Measurements from ENCODE around the gene NPW.
A peak's percentile ranks its signal among the peaks of the same experiment; 100 is the strongest.

The NPW gene

DNA sequence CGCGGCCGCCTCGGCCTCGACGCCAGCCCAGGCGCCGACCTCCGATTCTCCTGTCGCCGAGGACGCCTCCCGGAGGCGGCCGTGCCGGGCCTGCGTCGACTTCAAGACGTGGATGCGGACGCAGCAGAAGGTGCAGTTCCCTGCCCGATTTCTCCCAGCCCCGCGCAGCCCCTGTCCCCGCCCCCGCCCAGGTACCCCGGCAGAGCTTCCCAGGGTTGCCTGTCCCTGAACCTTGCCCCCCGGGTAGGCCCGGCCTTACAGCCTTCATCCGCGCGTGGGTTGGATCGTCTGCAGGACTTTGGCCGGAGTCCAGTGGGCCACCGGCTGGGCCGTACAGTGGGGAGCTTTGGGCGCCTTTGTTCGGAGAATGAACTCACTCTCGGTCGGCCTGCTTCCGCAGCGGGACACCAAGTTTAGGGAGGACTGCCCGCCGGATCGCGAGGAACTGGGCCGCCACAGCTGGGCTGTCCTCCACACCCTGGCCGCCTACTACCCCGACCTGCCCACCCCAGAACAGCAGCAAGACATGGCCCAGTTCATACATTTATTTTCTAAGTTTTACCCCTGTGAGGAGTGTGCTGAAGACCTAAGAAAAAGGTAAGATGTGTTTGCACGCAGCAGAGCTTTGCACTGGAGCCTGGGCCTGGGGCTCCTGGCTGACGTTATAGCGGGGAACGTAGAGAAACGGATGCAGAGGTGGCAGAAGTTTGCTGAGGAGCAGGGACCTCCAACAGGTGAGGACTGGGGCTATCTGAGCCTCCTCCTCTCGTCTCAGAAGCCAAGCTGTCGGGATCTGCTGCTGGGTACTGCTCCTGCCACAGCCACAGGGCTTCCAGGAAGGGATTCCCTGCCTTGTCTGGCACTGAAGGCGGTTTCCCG lies 35.0 kb upstream of the NPW start:
- DNase-seq: no peak

DNA sequence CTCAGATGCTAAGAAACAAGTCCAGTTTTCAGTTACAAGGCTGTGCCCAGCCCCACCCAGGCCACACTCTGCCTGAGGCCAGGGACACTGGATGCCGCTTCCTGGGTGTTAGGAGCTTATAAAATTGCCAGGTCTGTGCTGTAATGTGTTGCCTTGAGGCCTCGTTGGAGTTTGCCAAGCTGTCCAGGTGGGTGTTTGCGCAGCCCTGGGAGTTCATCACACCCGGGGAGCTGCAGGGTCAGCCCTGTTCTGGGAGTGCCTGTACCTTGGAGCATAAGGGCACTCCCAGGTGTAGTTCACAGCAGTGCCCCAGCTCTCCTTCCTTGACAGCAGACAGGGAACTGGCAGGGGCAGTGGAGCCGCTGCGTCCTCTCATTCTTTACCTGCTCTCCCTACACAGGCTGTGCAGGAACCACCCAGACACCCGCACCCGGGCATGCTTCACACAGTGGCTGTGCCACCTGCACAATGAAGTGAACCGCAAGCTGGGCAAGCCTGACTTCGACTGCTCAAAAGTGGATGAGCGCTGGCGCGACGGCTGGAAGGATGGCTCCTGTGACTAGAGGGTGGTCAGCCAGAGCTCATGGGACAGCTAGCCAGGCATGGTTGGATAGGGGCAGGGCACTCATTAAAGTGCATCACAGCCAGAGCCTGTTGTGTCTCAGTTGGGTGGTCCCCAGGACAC lies 34.0 kb upstream of the NPW start:
- DNase-seq: no peak

DNA sequence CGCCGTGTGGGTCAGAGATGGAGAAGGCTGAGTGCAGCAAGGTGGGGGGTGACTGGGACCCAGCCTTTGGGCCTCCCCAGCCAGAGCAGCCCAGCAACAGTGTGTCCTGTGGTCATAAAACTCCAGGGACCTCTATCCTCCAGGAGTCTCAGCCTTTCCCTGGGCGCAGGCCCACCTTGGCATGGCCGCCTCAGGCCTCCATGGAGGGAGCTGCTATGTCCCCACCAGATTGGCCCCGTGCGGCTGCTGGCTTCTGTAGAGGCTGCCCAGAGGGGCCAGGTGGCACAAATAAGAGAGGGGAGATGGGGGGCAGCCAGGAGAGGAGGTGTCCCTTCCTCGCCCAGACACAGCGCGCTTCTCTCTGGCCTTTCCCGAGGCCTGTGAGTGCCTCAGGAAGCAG lies 32.4 kb upstream of the NPW start:
- no peak for DNase-seq

DNA sequence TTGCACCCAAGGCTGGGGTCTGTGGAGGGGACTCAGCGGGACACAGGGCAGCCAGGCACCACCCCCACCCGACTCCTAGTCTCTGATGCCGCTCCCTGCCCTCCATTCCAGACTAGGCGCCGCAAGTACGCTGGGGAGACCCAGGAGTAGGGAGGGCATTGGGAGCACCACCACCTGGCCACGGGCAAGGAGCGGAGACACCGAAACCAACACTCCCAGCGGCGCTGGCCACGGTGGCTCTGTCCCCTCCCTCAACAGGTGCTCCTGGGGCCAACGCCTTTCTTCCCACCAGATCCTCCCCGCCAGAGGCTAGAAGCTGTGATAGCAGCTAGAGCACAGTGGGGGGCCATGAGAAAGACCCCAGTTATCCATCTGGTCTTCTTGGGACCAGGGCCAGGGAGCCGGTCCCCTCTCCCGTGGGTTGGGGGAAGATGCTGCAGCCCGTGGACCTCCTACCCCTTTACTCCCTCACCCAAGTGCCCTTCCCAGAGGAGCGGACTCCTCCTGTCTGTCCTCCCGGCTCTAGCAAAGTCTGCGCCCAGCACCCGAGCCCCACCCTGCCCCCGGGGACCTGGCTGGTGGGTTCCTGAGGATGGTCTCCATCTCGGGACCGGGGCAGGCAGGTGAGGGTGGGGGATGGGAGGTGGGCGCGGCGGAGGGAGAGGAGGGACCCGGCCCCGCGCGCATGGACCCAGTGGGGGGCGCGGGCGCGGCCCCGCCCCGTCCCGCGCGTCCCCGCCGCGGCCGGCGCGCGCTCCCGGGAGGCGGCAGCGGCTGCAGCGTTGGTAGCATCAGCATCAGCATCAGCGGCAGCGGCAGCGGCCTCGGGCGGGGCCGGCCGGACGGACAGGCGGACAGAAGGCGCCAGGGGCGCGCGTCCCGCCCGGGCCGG lies 30.1 kb upstream of the NPW start, which contains the start of gene SYNGR3:
Gene SYNGR3 (plus strand): TSS at position 762 of the 892 bp plus-strand sequence. CDS start 133 bp downstream, outside the sequence.
- no peak for DNase-seq

DNA sequence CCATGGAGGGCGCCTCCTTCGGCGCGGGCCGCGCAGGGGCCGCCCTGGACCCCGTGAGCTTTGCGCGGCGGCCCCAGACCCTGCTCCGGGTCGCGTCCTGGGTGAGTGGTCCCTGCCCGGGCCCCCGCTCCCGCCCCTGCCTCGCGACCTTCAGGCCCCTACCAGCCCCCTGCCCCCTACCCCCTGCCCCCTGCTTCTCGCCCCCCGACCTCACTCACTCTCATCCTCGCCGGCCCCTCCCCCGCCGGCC lies 29.6 kb upstream of the NPW start:
- DNase-seq: no peak

DNA sequence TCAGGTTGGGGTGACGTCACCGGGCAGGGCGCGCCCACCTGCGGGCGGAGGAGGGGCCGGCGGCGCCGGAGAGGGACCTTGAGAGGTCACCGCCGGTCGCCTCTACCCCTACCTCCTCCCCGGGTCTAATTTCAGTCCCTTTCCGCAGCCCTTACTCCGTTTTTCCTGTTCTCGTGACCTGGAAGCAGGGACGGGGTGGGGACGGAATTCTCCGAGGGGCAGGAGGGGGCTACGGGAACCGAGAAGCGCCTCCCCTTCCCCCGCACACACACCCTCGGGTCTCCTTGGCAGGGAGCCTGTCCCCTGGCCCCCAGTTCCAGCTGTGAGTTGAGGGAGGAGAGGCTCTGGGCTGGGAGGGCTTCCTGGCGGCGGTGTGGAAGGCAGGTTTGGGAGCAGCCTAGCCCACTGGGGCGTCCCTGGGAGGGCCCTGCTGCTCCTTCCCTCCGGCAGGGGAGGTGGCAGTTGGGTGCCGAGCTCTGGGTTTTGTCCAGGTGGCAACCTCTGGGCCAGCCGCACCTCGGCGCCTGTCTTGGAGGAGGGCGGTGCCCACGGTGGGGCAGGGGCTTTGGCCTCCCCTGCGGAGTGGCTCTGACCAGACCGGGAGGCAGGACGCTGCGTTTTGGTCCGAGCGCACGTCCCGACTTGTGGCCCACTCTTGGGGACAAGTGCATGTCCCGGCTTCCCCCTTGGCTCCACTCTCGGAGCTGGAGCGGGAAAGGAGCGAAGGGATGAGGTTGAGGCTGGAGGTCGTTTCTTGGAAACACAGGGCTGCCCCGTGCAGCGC lies 29.0 kb upstream of the NPW start:
- no peak for DNase-seq

GRCh38 chr16:1991135-1991551 lies 28.4 kb upstream of the NPW start:
- DNase-seq: no peak

- no peak for DNase-seq
Observed at GRCh38 chr16:1991588-1991947, 28.0 kb upstream of the NPW start.

DNA sequence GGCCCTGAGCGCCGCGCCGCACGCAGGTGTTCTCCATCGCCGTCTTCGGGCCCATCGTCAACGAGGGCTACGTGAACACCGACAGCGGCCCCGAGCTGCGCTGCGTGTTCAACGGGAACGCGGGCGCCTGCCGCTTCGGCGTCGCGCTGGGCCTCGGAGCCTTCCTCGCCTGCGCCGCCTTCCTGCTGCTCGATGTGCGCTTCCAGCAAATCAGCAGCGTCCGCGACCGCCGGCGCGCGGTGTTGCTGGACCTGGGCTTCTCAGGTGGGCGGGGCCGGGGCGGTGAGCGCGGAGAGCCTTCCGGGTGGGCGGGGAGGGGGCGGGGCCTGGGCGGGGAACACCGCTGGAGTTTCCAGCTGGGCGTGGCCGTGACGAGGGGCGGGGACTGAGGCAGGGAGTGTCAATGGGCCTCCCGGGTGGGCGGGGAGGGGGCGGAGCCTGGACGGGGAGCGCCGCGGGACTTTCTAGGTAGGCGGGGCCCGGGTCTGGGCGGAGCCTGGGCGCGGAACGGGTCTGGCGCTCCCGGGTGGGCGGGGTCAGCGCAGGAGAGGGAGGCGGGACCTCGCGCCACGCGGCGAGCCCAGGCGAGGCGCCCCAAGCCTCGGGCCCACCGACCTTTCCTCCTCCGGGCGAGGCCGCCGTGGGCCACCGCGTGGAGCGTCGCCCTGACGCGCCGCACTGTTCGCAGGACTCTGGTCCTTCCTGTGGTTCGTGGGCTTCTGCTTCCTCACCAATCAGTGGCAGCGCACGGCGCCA lies 27.5 kb upstream of the NPW start:
- DNase-seq: peak; percentile 75

DNA sequence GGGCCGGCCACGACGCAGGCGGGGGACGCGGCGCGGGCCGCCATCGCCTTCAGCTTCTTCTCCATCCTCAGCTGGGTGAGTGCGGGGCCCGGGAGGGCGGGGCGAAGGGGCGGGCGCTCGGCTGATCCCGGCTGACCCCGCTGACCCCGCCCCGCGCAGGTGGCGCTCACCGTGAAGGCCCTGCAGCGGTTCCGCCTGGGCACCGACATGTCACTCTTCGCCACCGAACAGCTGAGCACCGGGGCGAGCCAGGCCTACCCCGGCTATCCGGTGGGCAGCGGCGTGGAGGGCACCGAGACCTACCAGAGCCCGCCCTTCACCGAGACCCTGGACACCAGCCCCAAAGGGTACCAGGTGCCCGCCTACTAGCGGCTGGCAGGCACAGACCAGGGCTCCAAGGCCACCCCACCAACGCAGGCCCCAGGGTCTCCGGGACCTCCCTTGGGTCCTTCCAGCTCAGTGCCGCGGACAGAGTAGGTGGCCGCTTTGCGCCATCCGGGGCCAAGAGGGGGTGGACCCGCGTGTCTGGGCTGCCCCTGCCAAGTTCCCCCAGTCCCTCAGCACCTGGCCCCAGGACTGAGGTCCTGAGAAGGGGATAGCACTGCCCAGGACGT lies 26.8 kb upstream of the NPW start:
- DNase-seq: no peak

DNA sequence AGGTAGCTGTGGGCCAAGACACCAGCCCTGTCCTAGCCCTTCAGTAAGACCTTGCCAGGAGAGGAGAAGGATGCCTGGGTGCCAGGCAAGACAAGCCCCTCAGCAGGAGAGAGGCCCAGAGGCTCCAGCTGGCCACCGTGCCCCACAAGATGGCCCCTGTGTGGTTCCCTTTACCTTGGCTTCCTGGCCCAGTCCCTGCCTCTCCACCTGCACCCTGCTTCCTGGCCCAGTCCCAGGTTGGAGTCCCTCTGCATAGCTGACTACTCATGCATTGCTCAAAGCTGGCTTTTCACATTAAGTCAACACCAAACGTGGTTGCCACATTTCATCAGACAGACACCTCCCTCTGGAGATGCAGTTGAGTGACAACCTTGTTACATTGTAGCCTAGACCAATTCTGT lies 25.9 kb upstream of the NPW start:
- DNase-seq: no peak

- DNase-seq: no peak
Observed at GRCh38 chr16:1997494-1998359, 21.9 kb upstream of the NPW start.

GRCh38 chr16:1998360-1998835 lies 21.2 kb upstream of the NPW start:
- DNase-seq: no peak

- DNase-seq: no peak
Observed at GRCh38 chr16:1998852-1999801, 20.5 kb upstream of the NPW start.

GRCh38 chr16:1999866-2000514 lies 19.6 kb upstream of the NPW start:
- no peak for DNase-seq

DNA sequence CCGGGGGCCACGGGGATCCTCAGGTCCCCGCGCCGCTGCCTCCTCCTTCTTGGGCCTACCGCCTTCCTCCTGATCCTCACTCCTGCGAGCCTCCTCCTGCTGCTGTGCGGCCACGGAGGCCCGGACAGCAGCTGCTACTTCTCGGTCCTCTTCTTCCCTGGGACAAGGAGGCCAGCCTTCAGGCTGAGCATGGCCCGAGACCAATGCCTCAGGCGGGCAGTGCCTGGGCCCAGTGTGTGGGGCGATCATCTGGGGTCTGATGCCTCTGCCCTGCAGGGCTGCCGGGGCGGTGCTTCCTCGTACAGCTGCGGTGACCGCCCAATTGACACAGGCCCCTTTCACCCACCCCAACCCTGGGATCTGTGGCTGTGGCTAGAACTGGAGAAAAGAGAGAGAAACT lies 18.6 kb upstream of the NPW start:
- DNase-seq: no peak

GRCh38 chr16:2001456-2002355 lies 17.9 kb upstream of the NPW start:
- DNase-seq: no peak

All from 8988T (cell line).